D721Med (cell line): ENCODE measurements around the gene SLC25A21.

Experiments used
- DNase-seq: peaks from one replicate; pipeline ENCODE4 v3.0.0; 2011; ENCODE audit warnings: low spot score; ENCODE audit not compliant: insufficient read length
- FAIRE-seq: peaks from 2 replicates; lab custom pipeline; 2011; peaks lifted over from hg19 to GRCh38; lab: Jason Lieb, UNC
- TF ChIP-seq, protein P1 (sequence below): IDR thresholded peaks from 2 replicates; pipeline ENCODE4 v1.5.1; 2012; ENCODE audit warnings: mild to moderate bottlenecking, control low read depth; ENCODE audit not compliant: insufficient read depth; ENCODE audit errors: missing control alignments

SLC25A21 gene

DNA sequence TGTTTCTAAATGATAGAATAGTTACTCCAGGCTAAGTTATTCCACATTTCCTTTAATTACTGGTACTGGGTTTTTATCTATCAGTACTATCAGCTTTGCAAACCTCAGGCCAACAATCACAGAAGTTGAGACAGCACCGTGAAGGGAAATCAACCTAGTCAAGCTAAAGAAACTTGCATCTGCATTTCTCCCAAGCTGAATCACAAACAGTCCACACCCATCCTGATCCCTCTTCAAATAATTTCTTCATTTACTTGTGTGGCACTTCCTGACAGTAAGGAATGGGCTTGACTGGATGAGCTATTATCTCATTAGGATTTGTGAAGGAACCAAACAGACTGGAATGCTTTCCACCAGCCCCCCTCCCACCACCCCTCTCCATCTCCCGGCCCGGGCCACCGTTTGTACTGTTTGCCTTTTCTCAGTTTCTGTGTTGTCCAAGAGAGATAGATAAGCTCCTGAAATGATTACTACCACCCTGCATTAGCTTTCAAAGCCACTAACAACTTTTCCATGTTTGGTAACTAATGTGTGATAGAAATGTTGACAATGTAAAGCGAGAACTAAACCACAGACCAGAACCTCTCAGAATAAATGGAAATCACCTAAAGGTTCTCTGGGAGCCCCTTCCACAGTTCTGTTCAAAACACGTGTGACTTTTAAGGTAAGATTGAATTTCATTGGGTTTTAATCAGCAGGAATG is 236.3 kb downstream of the SLC25A21 start:
- no peak for DNase-seq

DNA sequence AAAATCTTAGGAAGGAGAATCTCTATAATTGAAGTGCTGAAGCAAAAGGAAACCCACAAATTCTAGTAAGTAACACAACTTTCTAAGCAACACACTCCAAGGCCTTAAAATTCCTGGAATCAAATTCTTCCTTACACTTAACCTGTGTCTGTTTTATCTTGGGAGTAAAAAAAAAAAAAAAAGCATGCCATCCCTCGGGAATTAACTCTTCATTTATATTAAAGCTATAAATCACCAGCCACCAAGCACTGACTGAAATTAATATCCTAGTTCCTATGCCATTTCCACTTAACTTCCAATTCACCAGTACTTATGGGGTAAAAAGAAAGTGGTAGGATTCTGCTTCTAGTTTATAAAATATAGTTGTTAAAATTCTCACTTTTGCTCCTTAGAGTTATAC is 238.1 kb downstream of the SLC25A21 start:
- FAIRE-seq (no peak), DNase-seq (no peak)
- TF ChIP-seq, protein P1, sequence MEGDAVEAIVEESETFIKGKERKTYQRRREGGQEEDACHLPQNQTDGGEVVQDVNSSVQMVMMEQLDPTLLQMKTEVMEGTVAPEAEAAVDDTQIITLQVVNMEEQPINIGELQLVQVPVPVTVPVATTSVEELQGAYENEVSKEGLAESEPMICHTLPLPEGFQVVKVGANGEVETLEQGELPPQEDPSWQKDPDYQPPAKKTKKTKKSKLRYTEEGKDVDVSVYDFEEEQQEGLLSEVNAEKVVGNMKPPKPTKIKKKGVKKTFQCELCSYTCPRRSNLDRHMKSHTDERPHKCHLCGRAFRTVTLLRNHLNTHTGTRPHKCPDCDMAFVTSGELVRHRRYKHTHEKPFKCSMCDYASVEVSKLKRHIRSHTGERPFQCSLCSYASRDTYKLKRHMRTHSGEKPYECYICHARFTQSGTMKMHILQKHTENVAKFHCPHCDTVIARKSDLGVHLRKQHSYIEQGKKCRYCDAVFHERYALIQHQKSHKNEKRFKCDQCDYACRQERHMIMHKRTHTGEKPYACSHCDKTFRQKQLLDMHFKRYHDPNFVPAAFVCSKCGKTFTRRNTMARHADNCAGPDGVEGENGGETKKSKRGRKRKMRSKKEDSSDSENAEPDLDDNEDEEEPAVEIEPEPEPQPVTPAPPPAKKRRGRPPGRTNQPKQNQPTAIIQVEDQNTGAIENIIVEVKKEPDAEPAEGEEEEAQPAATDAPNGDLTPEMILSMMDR, result no peak

More for the DNA sequence above, 236.3 kb downstream of the SLC25A21 start:
- FAIRE-seq, result no peak
- TF ChIP-seq, protein P1, result no peak

DNA sequence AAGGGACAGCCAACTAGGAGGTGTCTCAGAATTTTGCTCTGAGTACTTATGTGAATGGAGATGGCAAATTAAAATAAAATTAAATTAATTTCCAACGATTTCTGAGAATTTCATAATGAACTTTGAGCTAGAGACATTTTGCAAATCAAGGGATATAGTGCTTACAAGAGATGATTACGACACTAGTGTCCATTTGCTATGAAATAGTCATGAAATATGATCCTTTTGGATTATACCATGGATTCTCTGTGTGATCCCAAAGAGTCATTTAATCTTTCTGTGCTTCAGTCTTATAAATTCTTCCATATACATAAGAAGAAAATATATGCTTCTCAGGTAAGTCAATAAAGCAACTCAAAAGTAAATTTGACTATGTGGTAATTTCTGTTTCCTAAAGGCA is 240.6 kb downstream of the SLC25A21 start:
- DNase-seq (no peak), FAIRE-seq (no peak)
- TF ChIP-seq, protein P1, result no peak

DNA sequence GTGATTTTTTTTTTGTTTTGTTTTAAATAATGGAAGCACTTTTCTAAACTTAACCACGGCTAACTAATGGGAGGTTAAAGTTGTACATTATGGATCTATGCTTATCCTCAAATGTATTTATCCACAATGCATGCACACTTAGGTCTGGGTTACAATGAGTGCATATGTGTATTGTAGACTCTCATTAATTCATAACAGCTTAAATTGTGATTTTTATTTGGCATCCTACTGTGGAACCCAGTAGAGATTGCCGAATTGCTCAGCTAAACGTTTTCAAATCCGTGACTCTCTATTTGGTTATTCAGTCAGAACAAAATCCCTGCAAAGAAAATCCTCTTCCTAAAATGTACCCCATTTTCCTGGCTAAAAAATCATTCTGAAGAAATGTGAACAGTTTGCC is 244.0 kb downstream of the SLC25A21 start:
- FAIRE-seq (no peak), DNase-seq (no peak)
- TF ChIP-seq, protein P1, result no peak

DNA sequence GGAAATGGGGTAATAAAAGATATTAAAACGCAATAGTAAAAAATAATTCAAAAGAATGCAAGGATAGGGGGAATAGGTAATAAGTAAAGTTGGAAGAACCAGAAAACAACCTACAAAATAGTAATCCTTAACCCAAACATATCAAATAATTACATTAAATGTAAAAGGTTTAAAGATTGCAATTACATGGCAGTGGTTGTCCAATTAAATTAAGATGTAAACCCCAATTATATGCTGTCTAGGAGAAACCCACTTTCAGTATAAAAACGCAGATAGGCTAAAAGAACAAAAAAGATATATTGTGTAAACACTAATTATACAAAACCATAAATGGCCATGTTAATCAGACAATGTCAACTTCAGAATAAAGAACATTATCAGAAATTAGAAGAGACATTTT is 247.3 kb downstream of the SLC25A21 start:
- DNase-seq (no peak), FAIRE-seq (no peak)
- TF ChIP-seq, protein P1, result no peak

DNA sequence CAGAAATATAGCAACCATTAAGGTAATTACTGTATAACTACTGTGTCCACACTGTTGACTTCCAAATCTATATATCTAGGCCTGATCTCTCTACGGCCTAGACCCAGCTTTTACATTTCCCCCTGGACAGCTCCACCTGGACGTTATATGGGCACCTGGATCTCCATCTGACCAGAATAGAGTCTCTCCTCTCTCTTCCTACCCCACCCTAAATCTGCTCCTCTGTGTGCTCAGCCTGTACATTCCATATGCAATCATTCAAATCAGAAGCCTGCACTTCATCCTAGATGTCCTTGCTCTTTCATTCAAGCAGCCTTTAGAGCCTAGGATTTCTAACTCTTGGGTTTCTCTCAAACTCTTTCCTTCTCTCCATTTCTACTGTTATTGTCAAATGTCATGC is 255.7 kb downstream of the SLC25A21 start:
- DNase-seq, result no peak
- FAIRE-seq, result no peak
- TF ChIP-seq, protein P1, result no peak

DNA sequence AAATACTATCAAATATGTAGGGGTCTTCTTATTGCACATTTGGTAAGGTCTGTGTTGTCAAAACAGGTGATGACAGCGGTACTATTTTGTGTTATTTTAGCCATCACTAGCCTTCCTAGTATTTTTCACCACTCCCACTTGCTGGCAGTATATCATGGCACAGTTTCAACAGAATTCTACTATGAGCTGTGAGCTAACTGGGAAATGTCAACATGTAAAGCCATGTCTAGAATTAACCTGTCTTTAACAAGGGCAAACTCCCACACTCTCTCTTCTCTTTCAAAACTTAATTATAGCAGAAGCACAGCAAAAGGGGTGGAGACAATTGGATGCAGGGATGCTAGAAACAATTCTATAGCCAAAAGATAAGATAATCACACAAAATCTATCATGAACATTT is 257.3 kb downstream of the SLC25A21 start:
- DNase-seq (no peak), FAIRE-seq (no peak)
- TF ChIP-seq, protein P1, result no peak
